NB4 (cell line): ENCODE results near the gene PRPF6.

Experiments
- DNase-seq: peaks from one replicate; pipeline ENCODE4 v3.0.0; 2010; ENCODE audit warnings: low read depth
- H3K4me3 ChIP-seq: one replicate; pipeline ENCODE4 v1.5.1; 2011; ENCODE audit warnings: mild to moderate bottlenecking, low read depth, low read length, moderate library complexity
- CTCF ChIP-seq: IDR thresholded peaks from one replicate; pipeline ENCODE4 v1.5.1; 2012; ENCODE audit warnings: low read depth, low read length
- MYC ChIP-seq: IDR thresholded peaks from 2 replicates; pipeline ENCODE4 v1.6.1; 2011; ENCODE audit warnings: low read depth, low read length
- POLR2A ChIP-seq: IDR thresholded peaks from 2 replicates; pipeline ENCODE4 v1.6.1; 2011; ENCODE audit warnings: mild to moderate bottlenecking; ENCODE audit not compliant: insufficient read length; ENCODE audit errors: extremely low read depth
- TF ChIP-seq, protein P1 (sequence below): IDR thresholded peaks from 2 replicates; pipeline ENCODE4 v1.6.1; 2011; ENCODE audit warnings: low read depth, low read length

Gene PRPF6

DNA sequence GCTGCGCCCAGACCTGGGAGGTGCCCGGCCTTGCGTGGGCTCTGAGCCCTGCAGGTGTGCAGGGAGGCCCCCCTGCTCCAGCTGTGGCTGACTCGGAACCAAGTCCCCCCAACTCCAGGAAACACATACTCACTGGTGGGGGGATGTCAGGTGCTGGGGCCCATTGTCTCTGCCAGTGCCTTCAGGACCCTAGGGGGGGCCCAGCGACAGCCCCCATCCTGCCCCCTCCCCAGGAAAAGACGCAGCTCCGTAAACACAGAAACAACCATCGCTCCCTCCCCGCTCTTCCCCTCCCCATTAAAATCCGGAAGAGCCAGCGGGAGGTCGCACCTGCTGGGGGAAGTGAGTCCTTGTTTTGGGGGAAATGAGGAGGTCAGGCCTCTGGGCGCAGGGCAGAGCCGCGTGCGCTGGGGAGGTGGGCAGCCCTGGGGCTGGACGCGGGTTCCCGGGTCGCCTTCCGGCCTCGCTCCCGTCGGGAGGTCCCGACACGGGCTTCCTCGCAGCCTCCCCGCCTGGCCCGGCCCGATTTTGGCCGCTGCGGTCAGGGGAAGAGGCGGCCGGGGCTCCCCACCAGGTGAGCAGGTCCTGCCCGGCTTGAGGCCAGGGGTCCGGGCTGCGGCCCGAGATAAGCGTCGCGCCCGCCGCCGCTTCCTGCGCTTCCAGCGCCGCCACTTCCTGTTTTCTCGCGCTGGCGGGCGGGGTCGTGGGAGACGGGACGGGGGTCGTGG lies 61.3 kb downstream of the PRPF6 start:
- DNase-seq = peak; percentile 72
- peak overlapping the region; percentile 25 for H3K4me3 ChIP-seq
- TF ChIP-seq MYC (peak; percentile 46; the same call in 1 of the 2 replicates), CTCF (no peak)
- TF ChIP-seq, protein P1, sequence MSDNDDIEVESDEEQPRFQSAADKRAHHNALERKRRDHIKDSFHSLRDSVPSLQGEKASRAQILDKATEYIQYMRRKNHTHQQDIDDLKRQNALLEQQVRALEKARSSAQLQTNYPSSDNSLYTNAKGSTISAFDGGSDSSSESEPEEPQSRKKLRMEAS = peak; percentile 40; the same call in 1 of the 2 replicates

DNA sequence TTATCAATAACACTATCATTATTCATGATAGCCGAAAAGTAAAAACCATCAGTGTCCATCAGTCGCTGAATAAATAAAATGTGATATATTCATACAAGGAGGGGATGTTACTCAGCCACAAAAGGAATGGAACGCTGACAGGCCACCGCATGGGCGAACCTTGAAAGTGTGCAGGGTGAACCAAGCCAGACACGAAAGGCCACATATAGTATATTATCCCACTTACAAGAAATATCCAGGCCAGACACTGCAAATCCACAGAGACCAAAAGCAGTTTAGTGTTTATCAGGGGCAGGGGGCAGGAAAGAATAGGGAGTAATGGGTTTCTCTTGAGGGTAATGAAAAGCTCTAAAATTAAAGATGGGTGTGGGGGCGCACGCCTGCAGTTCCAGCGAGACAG lies 62.8 kb downstream of the PRPF6 start:
- TF ChIP-seq, protein P1 = no peak
- TF ChIP-seq POLR2A (no peak), MYC (no peak), CTCF (no peak)
- no peak for DNase-seq
- no peak overlapping the region for H3K4me3 ChIP-seq

DNA sequence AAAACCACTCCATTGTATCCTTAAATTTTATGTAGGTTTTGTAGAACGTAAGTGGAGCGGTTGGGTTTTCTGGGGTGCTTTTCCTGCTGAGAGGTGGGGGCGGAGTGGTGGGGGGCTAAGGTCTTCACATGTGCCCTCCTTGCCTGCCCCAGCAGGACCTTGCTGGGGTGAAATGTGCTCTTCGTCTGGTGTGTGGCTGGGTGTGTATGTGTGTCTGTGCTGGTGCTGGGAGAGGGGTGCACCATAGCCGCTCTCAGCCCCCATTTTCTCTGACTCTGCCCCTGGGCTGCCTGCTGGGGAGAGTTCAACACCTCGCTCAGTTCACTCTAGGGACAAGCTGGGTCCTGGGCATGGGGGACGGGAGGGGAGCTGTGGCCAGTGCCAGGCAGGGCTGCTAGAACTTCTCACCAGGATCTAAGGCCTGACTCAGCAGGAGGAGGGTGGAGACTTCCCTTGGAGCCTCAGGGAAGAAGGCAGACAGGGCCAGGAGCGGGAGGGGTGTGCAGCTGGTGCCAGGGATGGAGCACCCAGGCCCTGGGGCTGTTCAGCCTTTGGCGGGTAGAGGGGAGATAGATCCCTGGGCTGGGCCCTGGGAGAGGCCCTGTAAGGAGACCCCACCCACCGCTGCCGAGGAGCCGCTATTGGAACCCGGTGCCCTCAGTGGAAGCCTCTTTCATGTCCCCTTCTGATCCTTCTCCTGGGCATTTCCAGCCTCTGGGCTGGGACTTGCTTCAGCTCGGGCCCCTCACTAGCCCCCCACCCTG lies 63.7 kb downstream of the PRPF6 start:
- DNase-seq = no peak
- TF ChIP-seq POLR2A (no peak), MYC (no peak), CTCF (no peak)
- TF ChIP-seq, protein P1 = no peak
- no peak overlapping the region for H3K4me3 ChIP-seq

DNA sequence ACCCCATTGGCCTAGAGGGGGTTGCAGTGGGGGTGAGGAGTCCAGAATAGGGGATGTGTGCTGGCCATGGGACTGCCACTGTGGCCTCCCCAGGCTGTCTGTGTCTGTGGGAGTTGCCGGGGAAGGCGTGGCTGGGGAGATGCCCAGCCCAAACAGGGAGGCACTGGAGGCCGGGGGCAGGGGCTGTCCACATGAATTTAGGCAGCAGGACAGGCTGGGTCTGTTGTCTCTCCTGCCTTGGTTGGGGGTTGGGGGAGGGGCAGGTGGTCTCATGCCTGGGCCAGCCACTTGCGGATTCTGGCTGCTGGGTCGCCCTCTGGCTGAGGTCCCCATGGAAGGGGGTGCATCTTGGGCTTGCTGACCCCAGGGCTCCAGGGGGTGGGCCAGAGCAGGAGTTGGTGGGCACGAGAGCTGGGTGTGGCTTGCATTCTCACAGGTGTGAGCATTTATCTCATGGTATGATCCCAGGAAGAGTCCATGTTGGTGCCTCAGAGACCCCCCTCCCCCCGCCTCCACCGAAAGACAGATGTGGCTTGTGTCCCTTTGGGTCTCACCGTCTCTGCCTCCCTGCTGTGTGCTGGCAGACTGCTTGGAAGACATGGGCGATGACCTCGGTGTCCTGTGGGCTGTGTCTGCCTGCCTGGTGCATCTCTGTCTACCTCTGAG lies 64.5 kb downstream of the PRPF6 start:
- peak; percentile 58 for DNase-seq
- TF ChIP-seq CTCF = no peak
- no peak overlapping the region for H3K4me3 ChIP-seq

DNA sequence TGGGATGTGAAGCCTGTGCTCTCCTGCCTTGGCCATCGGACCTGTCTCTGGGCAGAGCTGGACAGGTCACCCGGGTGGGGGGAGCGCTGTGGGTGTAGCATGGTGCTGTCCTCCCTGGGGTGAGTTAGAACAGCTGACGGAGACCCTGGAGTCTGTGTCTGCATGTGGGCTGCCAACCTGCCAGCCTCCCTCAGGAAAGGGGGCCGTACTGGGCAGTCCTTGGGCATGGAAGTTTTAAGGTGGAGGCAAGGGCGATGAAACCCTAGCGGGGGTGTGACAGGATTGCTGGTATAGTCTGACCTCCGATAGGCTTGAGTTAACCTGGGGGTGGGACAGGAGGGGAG lies 66.1 kb downstream of the PRPF6 start:
- no peak overlapping the region for H3K4me3 ChIP-seq
- DNase-seq = no peak
- TF ChIP-seq, protein P1 = no peak
- no peak for TF ChIP-seq CTCF
- no peak for TF ChIP-seq POLR2A
- TF ChIP-seq MYC = no peak
